Measurements from ENCODE around the gene UBL7. TPM values are rescaled to one million over a fixed set of nuclear protein-coding genes. Genes with fewer than 3 reads are reported as not detected.

The UBL7 gene
- total RNA-seq, 1 donor from 2014 or later = 39.8 TPM

DNA sequence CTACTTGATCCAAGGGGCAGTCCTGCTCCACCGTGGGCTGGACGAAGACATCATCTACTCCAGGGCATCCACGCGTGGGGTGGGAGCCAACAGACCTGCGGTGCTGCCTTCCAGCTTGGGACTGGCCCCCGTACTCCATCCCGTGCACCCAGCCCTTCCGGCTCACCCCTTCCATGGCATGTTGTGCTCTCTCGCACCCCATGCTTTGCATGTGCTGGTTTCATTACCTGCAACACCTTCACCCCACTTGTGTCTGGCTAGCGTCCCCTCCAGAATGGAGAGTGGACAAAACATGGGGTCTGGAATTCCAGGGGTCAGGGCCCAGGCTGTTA is 57.4 kb downstream of the UBL7 start:
- no peak overlapping the region for H3K4me3 ChIP-seq
- H3K9me3 ChIP-seq = no peaks in the 10 kb centered on the region
- no peaks in the 10 kb centered on the region for H3K27me3 ChIP-seq
- DNase-seq (ENCODE audit: extremely low spot score in 2 of 2) = no peak
- intact Hi-C loops (cut with DNase I) = no loop called here
- H3K36me3 ChIP-seq = no peaks in the 10 kb centered on the region
- no peak for TF ChIP-seq POLR2AphosphoS5 (IDR thresholded peaks at IDR 0.05; ENCODE audit: insufficient read depth in 1 of 2, low read depth in 1 of 2)
- TF ChIP-seq POLR2A (IDR thresholded peaks at IDR 0.05) = no peak
- TF ChIP-seq, protein P1, sequence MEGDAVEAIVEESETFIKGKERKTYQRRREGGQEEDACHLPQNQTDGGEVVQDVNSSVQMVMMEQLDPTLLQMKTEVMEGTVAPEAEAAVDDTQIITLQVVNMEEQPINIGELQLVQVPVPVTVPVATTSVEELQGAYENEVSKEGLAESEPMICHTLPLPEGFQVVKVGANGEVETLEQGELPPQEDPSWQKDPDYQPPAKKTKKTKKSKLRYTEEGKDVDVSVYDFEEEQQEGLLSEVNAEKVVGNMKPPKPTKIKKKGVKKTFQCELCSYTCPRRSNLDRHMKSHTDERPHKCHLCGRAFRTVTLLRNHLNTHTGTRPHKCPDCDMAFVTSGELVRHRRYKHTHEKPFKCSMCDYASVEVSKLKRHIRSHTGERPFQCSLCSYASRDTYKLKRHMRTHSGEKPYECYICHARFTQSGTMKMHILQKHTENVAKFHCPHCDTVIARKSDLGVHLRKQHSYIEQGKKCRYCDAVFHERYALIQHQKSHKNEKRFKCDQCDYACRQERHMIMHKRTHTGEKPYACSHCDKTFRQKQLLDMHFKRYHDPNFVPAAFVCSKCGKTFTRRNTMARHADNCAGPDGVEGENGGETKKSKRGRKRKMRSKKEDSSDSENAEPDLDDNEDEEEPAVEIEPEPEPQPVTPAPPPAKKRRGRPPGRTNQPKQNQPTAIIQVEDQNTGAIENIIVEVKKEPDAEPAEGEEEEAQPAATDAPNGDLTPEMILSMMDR (IDR thresholded peaks at IDR 0.05) = no peak
- no peak overlapping the region for H3K27ac ChIP-seq
- no peaks in the 10 kb centered on the region for H3K4me1 ChIP-seq

DNA sequence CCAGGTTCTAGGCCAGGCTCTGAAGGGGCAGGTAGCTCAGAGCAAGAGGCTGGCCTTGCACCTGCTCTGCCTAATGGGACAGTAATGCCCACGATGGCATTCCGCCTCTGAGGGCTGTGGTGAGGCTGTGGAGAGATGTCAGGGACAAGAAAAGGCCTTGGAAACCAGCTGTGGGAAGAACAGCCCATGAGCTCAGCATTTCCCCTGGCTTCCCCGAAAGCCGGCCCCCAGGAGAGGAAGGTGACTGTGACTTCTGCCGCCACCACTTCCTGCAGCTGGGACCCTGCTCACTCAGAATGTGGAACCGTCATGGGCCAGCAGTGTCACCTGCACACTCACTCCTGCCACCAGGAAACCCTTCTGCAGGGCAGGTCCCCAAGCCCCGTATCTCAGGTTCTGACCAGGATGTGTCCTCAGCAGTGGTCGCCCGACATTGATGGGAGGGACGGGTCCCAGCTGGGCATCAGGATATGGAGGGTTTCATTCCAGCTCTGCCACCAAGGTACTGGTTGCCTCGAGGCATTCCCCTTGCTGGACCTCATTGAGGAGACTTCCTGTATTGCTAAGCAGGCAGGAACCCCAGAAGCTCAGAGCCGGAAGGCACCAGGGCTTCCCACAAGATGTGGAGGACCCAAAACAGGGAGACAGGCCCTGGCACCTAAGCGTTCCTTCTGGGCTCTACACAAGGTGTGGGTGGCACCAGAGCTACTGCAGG is 57.9 kb downstream of the UBL7 start:
- H3K4me3 ChIP-seq = no peak overlapping the region
- H3K27me3 ChIP-seq = no peaks in the 10 kb centered on the region
- H3K36me3 ChIP-seq = no peaks in the 10 kb centered on the region
- H3K27ac ChIP-seq = no peak overlapping the region
- no peaks in the 10 kb centered on the region for H3K4me1 ChIP-seq
- DNase-seq (ENCODE audit: extremely low spot score in 2 of 2) = no peak
- intact Hi-C loops (cut with DNase I) = no loop called here
- TF ChIP-seq POLR2AphosphoS5 (IDR thresholded peaks at IDR 0.05; ENCODE audit: insufficient read depth in 1 of 2, low read depth in 1 of 2) = no peak
- TF ChIP-seq, protein P1 (IDR thresholded peaks at IDR 0.05) = no peak
- no peak for TF ChIP-seq POLR2A (IDR thresholded peaks at IDR 0.05)
- no peaks in the 10 kb centered on the region for H3K9me3 ChIP-seq

DNA sequence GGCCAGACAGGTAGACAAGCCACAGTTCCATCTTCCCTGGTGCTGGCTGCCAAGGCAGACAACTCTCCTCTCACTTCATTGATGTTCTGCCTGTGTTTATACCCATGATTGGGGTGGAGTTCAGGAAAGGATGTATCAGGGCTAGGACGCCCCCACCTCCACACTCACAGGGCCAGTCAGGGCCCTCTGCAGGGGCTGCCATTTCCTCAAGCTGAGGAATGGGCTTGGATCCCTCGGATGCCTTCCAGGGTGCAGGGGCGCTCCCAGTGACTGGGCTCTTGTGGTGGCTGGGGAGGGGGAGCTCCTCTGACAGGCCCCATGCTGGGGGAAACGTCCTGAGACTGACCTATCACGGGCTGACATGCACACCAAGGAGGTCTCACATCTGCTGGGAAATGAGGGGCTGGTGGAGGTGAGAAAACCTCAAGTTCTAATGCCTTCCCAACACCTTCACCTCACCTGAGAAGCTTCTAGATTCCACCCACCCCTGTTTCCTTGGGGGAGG is 58.6 kb downstream of the UBL7 start:
- DNase-seq (ENCODE audit: extremely low spot score in 2 of 2) = no peak
- TF ChIP-seq, protein P1 (IDR thresholded peaks at IDR 0.05) = no peak
- Histone ChIP-seq H3K9me3 (no peaks in the 10 kb centered on the region), H3K4me1 (no peaks in the 10 kb centered on the region), H3K4me3 (no peak overlapping the region), H3K36me3 (no peaks in the 10 kb centered on the region), H3K27ac (no peak overlapping the region), H3K27me3 (no peaks in the 10 kb centered on the region)
- intact Hi-C loops (cut with DNase I) = no loop called here

DNA sequence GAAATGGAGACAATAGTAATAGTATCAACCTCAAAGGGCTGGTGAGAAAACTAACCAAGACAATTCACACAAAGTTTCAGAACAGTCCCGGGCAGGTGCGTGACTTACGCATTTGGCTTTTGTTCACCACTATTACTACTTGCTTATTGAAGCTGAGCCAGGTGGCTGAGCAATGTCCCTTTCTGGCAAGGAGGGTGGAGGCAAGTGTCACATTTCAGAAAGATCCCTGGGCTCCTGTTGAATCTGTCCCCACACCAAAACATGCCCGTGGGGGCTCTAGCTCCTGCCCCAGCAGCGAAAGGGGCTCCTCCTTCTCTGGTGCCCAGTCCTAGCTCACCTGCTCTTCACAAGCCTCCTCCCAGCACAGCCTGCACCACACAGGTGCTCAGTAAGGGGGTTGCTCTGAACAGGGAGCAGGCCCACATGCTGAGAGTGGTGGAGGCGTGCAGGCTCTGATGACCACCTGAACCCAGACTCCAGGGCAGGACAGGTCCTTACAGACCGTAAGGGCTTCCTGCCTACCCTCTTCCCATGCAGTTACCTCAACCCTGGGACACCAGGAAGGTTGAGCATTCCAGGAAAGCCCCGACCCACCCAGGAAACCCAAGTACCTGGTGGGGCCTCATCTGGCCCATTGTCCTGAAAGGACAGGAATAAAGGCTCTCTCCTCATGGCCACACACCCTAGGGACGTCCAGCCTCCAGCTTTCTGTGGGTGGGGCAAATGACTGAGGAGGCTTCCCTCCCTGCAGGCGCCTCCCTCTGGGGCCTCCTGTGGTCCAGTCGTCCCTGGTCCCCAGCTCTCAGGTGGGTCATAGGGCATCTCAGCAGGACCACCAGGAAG is 59.8 kb downstream of the UBL7 start:
- no peaks in the 10 kb centered on the region for H3K4me1 ChIP-seq
- no peak for DNase-seq (ENCODE audit: extremely low spot score in 2 of 2)
- no peaks in the 10 kb centered on the region for H3K36me3 ChIP-seq
- TF ChIP-seq POLR2AphosphoS5 (IDR thresholded peaks at IDR 0.05; ENCODE audit: insufficient read depth in 1 of 2, low read depth in 1 of 2) (no peak), POLR2A (IDR thresholded peaks at IDR 0.05) (no peak)
- TF ChIP-seq, protein P1 (IDR thresholded peaks at IDR 0.05) = no peak
- H3K4me3 ChIP-seq = no peak overlapping the region
- no peaks in the 10 kb centered on the region for H3K27me3 ChIP-seq
- no peak overlapping the region for H3K27ac ChIP-seq
- no peaks in the 10 kb centered on the region for H3K9me3 ChIP-seq
- intact Hi-C loops (cut with DNase I) = no loop called here
